SK-N-SH treated with all-trans-retinoic acid at 6 μM for 48 hours (cell line): ENCODE measurements around the gene OR2AT4.
A peak's percentile ranks its signal among the peaks of the same experiment; 100 is the strongest.

Experiments
- ATAC-seq: fragments of 200-7000 bp; cut with Tn5 transposase; 3 replicates; pipeline ENCODE4 v1.9.1; 2020; ENCODE audit warnings: mild to moderate bottlenecking, moderate library complexity
- ARNTL ChIP-seq: fragments of 450-650 bp; formaldehyde crosslinking; IDR thresholded peaks from 2 replicates; pipeline ENCODE4 v1.5.0; 2020; ENCODE audit warnings: low read depth, mild to moderate bottlenecking, moderate library complexity, borderline replicate concordance
- CREB5 ChIP-seq: fragments of 250-450 bp; sonication (Bioruptor Pico); IDR thresholded peaks from 2 replicates; pipeline ENCODE4 v1.5.1; 2020; ENCODE audit warnings: low read depth, mild to moderate bottlenecking, moderate library complexity
- CSDC2 ChIP-seq: fragments of 250-450 bp; sonication (Bioruptor Pico); IDR thresholded peaks from 2 replicates; pipeline ENCODE4 v1.5.0; 2020; ENCODE audit warnings: mild to moderate bottlenecking, moderate library complexity
- CSRNP3 ChIP-seq: fragments of 250-450 bp; sonication (Bioruptor Pico); IDR thresholded peaks from 2 replicates; pipeline ENCODE4 v1.5.1; 2021; ENCODE audit warnings: mild to moderate bottlenecking, moderate library complexity
- ESRRG ChIP-seq: fragments of 250-450 bp; sonication (Bioruptor Pico); IDR thresholded peaks from 2 replicates; pipeline ENCODE4 v1.6.1; 2021; ENCODE audit warnings: mild to moderate bottlenecking
- GLIS3 ChIP-seq: fragments of 250-450 bp; sonication (Bioruptor Pico); IDR thresholded peaks from 2 replicates; pipeline ENCODE4 v1.5.0; 2020; ENCODE audit warnings: mild to moderate bottlenecking, moderate library complexity
- ISL1 ChIP-seq: fragments of 250-450 bp; sonication (Bioruptor Pico); IDR thresholded peaks from 2 replicates; pipeline ENCODE4 v2.1.2; 2022; ENCODE audit warnings: mild to moderate bottlenecking, moderate library complexity
- OSR1 ChIP-seq: fragments of 250-450 bp; sonication (Bioruptor Pico); IDR thresholded peaks from 2 replicates; pipeline ENCODE4 v1.8.0; 2022; ENCODE audit warnings: moderate library complexity, mild to moderate bottlenecking, inconsistent platforms
- PPARA ChIP-seq: fragments of 250-450 bp; sonication (Bioruptor Pico); IDR thresholded peaks from 2 replicates; pipeline ENCODE4 v1.5.0; 2020; ENCODE audit warnings: mild to moderate bottlenecking, borderline replicate concordance
- SNAI2 ChIP-seq: fragments of 250-450 bp; sonication (Bioruptor Pico); IDR thresholded peaks from 2 replicates; pipeline ENCODE4 v1.5.0; 2020; ENCODE audit warnings: mild to moderate bottlenecking, moderate library complexity
- TCF4 ChIP-seq: fragments of 250-450 bp; sonication (Bioruptor Pico); IDR thresholded peaks from 2 replicates; pipeline ENCODE4 v1.8.0; 2021; ENCODE audit warnings: mild to moderate bottlenecking, moderate library complexity, borderline replicate concordance
- TOX ChIP-seq: fragments of 250-450 bp; sonication (Bioruptor Pico); IDR thresholded peaks from 2 replicates; pipeline ENCODE4 v1.8.0; 2021; ENCODE audit warnings: mild to moderate bottlenecking, moderate library complexity, borderline replicate concordance
- TSHZ2 ChIP-seq: fragments of 250-450 bp; sonication (Bioruptor Pico); IDR thresholded peaks from 2 replicates; pipeline ENCODE4 v1.5.0; 2020; ENCODE audit warnings: mild to moderate bottlenecking, moderate library complexity
- ZC3H10 ChIP-seq: fragments of 250-450 bp; sonication (Bioruptor Pico); IDR thresholded peaks from 2 replicates; pipeline ENCODE4 v1.5.1; 2021; ENCODE audit warnings: mild to moderate bottlenecking, moderate library complexity
- ZFP3 ChIP-seq: fragments of 250-450 bp; sonication (Bioruptor Pico); IDR thresholded peaks from 2 replicates; pipeline ENCODE4 v1.5.0; 2020; ENCODE audit warnings: mild to moderate bottlenecking, moderate library complexity
- ZFP30 ChIP-seq: fragments of 450-650 bp; formaldehyde crosslinking; IDR thresholded peaks from 2 replicates; pipeline ENCODE4 v1.5.0; 2022; ENCODE audit warnings: mild to moderate bottlenecking, moderate library complexity
- ZNF565 ChIP-seq: fragments of 450-650 bp; formaldehyde crosslinking; conservative IDR thresholded peaks from 2 replicates; pipeline ENCODE4 v1.5.0; 2020; ENCODE audit warnings: low read depth, mild to moderate bottlenecking, moderate library complexity
- ZNF70 ChIP-seq: fragments of 450-650 bp; formaldehyde crosslinking; IDR thresholded peaks from 2 replicates; pipeline ENCODE4 v1.5.0; 2020; ENCODE audit warnings: mild to moderate bottlenecking, moderate library complexity
- ZNF8 ChIP-seq: fragments of 450-650 bp; formaldehyde crosslinking; IDR thresholded peaks from 2 replicates; pipeline ENCODE4 v1.5.0; 2020; ENCODE audit warnings: mild to moderate bottlenecking, moderate library complexity

Gene OR2AT4

GRCh38 chr11:75069473-75069872 lies 27.2 kb downstream of the OR2AT4 start:
- TF ChIP-seq TCF4 (no peak), ZC3H10 (CRISPR knock-in tag) (no peak)
- TF ChIP-seq, all 23 proteins: peak for 0
- ATAC-seq = no peak

- ATAC-seq = no peak
- TF ChIP-seq ESRRG (CRISPR knock-in tag) (no peak), OSR1 (no peak), CSRNP3 (no peak), TOX (CRISPR knock-in tag) (no peak), ARNTL (CRISPR knock-in tag) (no peak), ISL1 (CRISPR knock-in tag) (no peak), TSHZ2 (CRISPR knock-in tag) (no peak), PPARA (CRISPR knock-in tag) (no peak), ZNF565 (CRISPR knock-in tag) (no peak)
These were observed 27.7 kb downstream of the OR2AT4 start for GRCh38 chr11:75068993-75069392.

- no peak for ATAC-seq
- TF ChIP-seq ISL1 (CRISPR knock-in tag) (no peak), CREB5 (CRISPR knock-in tag) (no peak), ZNF8 (CRISPR knock-in tag) (peak; percentile 87), TCF4 (no peak), TOX (CRISPR knock-in tag) (no peak)
These were observed 28.1 kb downstream of the OR2AT4 start for GRCh38 chr11:75068559-75068958.

GRCh38 chr11:75066061-75066460 lies 30.6 kb downstream of the OR2AT4 start:
- no peak for ATAC-seq
- TF ChIP-seq ZC3H10 (CRISPR knock-in tag) (no peak), ESRRG (CRISPR knock-in tag) (no peak), TSHZ2 (CRISPR knock-in tag) (no peak), TOX (CRISPR knock-in tag) (no peak), SNAI2 (CRISPR knock-in tag) (no peak), CSRNP3 (no peak), ARNTL (CRISPR knock-in tag) (no peak), ISL1 (CRISPR knock-in tag) (no peak), ZNF70 (CRISPR knock-in tag) (no peak), CSDC2 (CRISPR knock-in tag) (no peak), CREB5 (CRISPR knock-in tag) (no peak), TCF4 (no peak), ZNF565 (CRISPR knock-in tag) (no peak), ZFP30 (CRISPR knock-in tag) (no peak), ZFP3 (CRISPR knock-in tag) (no peak), GLIS3 (CRISPR knock-in tag) (no peak), ZNF8 (CRISPR knock-in tag) (no peak)
